ENCODE data around the gene PRTN3.

PRTN3 gene

DNA sequence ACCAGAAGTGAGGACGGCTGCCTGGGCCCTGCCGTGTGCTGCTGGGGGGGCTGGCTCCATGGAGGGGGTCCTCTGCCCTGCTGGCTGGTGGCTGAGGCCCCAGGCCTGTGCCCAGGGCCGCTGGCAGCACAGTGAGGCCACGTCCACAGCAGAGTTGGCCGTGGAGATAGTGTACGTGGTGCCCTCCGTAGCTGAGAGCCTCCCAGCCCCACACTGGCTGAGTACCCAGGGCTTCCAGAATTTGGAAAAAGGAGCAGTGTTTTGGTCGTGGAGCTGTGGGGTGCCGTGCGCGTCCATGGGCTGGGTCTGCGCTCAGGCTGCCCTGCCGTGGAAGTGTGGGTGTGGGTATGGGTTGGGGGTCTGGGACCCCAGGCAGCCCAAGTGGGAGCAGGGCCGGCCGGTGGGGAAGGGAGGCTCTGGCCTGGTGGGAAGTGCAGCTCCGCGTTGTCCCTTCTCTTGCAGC is 37.7 kb upstream of the PRTN3 start:
- DNase-seq (ENCODE audit: low read depth in 2 of 2): no peak

DNA sequence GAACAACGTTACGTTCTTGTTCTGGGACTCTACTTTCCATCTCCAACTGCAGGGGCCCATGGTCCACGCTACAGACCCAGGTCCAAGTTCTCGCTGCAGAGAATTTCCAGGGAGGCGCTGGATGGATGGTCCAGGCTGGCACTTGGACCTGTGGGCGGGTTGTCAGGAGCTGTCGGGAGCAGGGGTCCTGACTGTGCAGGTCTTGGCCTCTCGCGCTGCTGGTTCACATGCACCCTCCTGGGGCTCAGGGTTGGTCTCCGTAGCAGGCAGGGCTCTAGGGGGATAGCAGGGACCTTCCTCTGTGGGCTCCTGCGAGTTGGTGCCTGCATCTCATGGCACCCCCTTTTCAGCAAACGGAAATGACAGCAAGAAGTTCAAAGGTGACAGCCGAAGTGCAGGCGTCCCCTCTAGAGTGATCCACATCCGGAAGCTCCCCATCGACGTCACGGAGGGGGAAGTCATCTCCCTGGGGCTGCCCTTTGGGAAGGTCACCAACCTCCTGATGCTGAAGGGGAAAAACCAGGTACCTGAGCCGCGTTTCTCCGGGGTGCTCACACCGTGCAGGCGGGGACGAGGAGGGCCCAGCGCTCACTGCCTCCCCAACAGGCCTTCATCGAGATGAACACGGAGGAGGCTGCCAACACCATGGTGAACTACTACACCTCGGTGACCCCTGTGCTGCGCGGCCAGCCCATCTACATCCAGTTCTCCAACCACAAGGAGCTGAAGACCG is 36.9 kb upstream of the PRTN3 start:
- no peak for DNase-seq (ENCODE audit: low read depth in 2 of 2)

DNA sequence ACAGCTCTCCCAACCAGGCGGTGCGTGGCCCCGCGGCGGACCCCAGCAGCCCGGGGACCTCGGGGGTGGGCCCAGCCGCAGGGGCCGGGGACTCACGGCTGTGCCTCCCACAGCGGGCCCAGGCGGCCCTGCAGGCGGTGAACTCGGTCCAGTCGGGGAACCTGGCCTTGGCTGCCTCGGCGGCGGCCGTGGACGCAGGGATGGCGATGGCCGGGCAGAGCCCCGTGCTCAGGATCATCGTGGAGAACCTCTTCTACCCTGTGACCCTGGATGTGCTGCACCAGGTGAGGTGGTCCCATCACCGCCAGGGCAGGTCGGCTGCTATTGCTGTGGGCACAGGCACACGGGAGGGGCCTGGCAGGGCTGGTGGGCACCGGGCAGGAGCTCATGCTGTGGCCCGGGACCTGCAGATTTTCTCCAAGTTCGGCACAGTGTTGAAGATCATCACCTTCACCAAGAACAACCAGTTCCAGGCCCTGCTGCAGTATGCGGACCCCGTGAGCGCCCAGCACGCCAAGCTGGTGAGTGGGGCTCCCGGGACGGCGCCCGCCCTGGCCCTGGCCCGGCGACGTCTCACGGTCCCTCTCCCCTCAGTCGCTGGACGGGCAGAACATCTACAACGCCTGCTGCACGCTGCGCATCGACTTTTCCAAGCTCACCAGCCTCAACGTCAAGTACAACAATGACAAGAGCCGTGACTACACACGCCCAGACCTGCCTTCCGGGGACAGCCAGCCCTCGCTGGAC is 36.2 kb upstream of the PRTN3 start:
- DNase-seq (ENCODE audit: low read depth in 2 of 2): no peak

DNA sequence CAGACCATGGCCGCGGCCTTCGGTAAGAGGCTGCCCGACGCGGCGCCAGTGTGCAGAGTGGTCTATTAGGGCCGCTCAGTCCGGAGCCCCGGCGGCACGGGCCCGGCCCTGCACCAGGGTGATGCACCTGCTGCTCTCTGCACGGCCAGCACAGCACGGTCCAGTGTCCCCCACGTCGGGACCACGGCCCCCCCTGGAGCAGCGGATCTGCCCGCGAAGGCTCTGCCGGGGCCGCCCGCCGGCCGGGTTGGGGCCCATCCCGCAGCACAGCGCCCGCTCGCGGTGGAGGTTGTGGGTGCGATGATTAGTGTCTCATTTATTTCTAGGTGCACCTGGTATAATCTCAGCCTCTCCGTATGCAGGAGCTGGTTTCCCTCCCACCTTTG is 35.6 kb upstream of the PRTN3 start:
- no peak for DNase-seq (ENCODE audit: low read depth in 2 of 2)

DNA sequence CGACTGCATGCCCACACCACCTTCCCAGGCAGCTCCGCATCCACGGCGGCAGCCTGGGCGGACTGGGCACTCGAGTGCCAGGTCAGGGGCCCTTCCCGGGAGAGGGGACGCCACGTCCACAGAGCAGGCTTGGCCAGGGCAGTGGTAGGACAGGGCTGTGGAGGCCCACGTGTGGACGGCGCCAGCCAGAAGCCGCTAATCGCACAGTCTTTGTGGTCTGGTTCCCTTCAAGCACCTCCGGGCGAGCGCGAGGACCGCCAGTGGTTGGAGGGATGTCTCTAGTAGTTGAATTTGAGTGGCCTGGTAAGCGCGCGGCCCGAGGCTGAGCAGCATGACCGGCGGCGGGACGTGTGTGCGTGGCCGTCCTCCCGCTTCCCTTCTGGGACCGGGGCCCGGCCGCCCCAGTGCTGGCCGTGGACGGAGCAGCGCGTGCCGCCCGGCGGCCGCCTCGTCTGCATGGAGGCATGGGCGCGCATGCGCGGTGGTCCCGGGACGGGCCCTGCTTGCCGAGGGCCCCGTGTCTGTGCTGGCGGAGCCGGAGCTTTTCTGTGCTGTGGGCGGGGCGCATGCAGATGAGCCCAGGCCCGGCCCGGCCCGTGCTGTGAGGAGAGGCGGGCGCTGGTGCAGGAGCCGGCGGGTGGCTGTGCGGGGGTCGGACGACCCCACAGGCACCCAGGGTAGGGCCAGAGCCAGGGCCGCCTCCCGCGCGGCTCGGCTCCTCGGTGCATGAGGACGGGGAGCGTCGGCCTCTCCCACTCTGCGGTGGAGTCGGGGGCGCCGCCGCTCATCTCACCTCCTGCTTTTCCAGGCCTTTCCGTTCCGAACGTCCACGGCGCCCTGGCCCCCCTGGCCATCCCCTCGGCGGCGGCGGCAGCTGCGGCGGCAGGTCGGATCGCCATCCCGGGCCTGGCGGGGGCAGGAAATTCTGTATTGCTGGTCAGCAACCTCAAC is 34.9 kb upstream of the PRTN3 start:
- no peak for DNase-seq (ENCODE audit: low read depth in 2 of 2)

DNA sequence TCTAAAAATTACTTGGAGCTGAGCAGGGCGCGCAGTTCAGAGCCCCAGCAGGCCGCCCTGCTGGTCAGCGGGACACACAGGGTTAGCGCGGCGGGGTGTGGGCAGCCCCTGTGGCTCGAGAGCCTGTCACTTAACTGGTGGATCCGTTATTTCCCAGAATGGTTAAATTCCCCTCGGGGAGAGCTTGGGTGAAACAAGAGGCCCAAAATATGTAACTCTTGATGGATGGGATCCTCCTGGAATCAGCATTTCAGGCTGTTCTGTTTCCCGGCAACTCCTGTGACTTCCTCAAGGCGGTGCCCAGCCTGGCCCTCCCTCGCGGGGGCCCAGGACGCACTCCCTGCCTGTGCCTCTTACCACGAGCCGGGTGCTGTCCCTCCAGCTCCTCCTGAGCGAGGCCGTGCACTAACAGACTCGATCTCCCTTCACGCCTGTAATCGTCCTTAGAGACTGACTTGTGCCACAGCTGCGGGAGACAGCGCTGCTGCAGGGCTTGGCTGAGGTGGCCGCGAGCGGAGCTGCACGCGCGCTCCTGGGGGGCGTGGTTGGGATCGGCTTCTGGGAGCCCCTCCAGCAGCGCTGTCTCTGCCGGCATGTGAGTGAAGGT is 33.9 kb upstream of the PRTN3 start:
- no peak for DNase-seq (ENCODE audit: low read depth in 2 of 2)

DNA sequence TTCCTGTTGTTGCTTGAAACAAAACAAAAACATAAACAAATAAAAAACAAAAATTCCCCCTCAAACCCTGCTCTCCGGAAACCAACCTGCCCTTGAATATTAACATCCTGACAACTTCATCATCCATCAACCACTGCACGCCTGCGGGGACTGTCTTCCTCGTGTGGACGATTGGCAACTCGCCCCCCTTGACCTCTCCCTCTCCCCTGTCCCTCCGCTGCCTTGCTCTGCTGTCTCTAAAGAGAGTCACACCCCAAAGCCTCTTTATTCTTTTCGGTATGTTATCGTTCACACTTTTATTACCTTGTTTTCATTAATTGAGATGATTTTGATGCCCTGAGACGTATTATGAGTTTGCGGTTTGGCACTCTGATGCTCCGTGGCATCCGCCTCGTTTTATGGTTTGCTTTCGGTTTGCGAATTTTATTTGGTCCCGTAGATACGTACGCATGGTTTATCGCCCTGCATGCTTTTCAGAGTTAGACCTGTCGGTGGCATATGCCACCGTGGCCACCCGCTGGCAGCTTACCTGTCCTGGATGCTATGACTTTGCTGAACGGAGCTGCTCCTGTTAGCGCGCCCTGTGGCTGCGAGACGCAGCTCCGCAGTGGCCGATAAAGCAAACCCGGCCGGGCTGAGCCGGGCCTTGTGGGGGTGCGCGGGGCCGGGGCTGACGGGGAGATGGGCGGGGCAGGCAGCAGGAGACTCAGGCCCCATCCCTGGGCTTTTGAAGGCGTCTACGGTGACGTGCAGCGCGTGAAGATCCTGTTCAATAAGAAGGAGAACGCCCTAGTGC is 33.0 kb upstream of the PRTN3 start:
- DNase-seq (ENCODE audit: low read depth in 2 of 2): no peak

DNA sequence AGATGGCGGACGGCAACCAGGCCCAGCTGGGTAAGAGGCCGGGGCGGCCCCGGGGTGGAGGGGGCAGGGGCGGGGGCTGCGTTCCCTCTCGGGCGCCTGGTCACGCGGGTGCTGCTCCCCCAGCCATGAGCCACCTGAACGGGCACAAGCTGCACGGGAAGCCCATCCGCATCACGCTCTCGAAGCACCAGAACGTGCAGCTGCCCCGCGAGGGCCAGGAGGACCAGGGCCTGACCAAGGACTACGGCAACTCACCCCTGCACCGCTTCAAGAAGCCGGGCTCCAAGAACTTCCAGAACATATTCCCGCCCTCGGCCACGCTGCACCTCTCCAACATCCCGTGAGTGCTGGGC is 32.4 kb upstream of the PRTN3 start:
- no peak for DNase-seq (ENCODE audit: low read depth in 2 of 2)

DNA sequence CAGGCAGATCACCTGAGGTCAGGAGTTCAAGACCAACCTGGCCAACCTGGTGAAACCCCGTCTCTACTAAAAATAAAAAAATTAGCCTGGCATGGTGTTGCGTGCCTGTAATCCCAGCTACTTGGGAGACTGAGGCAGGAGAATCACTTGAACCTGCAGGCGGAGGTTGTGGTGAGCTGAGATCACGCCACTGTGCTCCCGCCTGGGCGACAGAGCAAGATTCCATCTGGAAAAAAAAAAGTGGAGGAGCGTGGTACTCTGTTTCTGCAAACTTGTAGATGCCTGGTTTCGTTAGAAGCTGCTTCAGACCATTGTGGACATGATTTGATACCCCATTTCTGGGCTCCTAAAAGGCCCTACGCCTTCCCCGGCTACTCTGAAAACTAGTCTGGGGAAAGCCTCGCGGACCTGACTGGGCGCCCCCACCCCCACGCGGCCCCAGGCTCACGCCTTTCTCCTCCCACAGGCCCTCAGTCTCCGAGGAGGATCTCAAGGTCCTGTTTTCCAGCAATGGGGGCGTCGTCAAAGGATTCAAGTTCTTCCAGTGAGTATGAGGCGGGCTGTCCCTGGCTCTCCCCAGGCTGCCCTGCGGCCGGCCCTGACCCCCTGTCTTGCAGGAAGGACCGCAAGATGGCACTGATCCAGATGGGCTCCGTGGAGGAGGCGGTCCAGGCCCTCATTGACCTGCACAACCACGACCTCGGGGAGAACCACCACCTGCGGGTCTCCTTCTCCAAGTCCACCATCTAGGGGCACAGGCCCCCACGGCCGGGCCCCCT is 30.5 kb upstream of the PRTN3 start:
- DNase-seq (ENCODE audit: low read depth in 2 of 2): no peak

DNA sequence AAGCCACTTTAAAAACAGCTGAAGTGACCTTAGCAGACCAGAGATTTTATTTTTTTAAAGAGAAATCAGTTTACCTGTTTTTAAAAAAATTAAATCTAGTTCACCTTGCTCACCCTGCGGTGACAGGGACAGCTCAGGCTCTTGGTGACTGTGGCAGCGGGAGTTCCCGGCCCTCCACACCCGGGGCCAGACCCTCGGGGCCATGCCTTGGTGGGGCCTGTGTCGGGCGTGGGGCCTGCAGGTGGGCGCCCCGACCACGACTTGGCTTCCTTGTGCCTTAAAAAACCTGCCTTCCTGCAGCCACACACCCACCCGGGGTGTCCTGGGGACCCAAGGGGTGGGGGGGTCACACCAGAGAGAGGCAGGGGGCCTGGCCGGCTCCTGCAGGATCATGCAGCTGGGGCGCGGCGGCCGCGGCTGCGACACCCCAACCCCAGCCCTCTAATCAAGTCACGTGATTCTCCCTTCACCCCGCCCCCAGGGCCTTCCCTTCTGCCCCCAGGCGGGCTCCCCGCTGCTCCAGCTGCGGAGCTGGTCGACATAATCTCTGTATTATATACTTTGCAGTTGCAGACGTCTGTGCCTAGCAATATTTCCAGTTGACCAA is 29.8 kb upstream of the PRTN3 start:
- DNase-seq (ENCODE audit: low read depth in 2 of 2): no peak

DNA sequence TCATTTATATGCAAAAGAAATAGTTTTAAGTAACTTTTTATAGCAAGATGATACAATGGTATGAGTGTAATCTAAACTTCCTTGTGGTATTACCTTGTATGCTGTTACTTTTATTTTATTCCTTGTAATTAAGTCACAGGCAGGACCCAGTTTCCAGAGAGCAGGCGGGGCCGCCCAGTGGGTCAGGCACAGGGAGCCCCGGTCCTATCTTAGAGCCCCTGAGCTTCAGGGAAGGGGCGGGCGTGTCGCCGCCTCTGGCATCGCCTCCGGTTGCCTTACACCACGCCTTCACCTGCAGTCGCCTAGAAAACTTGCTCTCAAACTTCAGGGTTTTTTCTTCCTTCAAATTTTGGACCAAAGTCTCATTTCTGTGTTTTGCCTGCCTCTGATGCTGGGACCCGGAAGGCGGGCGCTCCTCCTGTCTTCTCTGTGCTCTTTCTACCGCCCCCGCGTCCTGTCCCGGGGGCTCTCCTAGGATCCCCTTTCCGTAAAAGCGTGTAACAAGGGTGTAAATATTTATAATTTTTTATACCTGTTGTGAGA is 29.2 kb upstream of the PRTN3 start:
- no peak for DNase-seq (ENCODE audit: low read depth in 2 of 2)

DNA sequence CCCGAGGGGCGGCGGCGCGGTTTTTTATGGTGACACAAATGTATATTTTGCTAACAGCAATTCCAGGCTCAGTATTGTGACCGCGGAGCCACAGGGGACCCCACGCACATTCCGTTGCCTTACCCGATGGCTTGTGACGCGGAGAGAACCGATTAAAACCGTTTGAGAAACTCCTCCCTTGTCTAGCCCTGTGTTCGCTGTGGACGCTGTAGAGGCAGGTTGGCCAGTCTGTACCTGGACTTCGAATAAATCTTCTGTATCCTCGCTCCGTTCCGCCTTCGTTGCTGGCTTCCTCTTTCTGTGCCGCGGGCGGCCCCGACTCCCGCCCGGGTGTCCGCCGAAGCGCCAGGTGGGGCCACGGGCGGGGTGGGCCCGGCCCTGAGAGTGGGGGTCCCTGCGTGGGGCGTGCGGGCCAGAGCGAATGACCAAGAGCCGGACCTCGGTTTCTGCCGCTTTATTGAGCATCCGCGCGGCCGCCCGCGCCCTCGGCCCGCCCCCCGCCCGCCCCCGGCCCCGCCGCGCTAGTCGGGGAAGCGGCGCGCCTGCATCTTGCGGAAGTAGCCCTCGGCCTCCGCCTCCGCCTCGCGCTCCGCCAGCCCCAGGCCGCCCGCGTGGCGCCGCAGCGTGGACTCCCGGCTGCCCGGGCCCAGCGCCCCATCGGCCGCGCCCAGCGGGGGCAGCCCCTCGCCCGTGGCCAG is 28.6 kb upstream of the PRTN3 start:
- DNase-seq (ENCODE audit: low read depth in 2 of 2): no peak

DNA sequence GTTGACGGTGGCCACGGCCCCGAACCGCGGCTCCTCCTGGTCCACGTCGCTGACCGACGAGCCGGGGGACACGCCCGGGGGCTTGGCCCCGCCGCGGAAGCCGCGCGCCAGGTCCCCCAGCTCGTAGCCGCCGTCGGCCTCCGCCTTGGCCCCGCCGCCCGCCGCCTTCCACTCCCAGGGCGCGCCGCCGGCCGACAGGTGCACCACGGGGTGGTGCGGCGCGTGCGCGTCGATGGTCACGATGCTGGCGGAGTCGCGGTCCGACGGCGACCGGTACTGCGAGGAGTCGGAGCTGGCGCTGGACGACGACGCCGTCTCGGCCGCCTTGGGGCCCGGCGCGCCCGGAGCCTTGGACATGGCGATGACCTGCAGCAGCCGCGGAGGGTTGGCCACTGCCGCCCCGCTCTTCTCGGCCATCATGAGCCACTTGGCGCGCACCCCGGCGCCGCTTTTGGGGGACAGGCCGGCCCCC is 28.0 kb upstream of the PRTN3 start:
- no peak for DNase-seq (ENCODE audit: low read depth in 2 of 2)

DNA sequence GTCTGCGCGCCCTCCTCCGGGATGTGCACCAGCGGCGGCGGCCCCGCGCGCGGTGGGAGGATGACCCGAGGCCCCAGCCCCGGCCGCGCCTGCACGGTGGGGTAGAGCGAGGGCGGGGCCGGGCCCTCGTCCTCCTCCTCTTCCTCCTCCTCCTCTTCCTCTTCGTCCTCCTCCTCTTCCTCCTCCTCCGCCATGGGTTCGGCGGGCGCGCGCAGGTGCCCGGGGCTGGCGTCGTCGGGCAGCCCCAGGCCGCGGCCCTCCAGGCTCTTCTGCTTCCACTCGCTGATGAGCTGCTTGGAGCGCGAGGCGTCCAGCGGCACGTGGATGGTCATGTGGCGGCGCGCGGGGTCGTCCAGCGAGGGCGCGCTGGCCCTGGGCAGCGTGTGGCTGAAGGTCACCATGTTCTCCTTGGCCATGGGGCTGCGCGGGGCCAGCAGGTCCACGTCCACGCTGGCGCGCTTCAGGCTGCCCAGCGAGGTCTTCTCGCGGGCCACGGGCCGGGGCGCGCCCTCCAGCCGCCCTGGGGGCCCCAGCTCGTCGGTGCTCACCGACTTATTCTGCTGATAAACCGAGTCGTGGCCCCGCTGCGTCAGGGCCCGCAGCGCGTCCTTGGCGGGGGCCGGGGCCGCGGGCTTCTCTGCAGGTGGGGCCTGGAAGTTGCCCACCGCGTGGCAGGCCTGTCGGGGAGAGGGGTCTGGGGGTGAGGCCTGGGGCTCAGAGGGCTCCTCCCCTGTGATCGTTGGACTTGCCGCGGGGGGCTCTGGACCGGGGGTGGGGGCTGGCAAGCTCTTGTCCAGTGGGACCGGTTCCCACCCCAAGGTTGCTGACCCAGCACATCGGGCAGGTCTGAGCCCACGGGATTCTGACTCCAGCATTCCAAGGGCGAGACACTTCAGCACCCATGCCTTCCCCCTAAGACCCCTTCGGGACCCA is 27.3 kb upstream of the PRTN3 start:
- DNase-seq (ENCODE audit: low read depth in 2 of 2): no peak

DNA sequence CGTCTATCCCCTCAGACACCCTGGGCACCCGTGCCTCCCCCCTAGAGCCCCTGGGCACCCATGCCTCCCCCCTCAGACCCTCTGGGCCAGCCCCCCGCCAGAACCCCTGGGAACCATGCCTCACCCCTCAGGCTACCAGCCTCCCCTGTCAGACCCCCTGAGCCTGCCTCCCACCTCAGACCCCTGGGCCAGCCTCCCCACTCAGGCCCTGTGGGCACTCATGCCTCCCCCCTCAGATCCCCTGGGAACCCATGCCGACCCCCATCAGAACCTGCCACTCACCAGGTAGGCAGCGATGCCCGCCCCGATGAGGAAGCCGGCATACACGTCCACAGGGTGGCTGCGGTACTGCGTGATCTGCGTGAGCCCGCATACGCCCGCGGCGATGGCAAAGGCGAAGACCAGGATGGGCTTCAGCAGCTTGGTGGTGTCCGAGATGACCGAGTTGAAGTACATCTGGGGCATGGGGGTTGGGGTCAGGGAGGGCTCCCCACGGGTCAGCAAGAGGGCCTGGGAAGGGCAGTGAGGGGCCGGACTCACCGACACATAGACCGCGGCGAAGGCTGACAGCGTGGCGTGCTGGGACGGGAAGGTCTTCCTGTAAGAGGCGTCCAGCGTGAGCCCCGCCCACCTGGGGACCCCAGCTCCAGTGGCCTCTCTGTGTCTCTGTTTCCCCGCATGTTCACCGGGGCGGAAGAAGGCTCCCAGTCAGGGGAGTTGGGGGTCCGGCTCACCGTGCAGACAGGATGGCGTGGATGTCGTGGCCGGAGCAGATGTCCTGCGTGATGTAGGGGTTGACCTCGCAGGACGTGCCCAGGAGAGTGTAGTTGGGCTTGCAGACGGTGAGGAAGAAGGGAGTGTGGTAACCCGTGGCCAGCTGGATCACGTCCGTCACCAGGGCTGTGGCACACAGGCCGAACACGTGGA is 26.4 kb upstream of the PRTN3 start:
- DNase-seq (ENCODE audit: low read depth in 2 of 2): no peak

DNA sequence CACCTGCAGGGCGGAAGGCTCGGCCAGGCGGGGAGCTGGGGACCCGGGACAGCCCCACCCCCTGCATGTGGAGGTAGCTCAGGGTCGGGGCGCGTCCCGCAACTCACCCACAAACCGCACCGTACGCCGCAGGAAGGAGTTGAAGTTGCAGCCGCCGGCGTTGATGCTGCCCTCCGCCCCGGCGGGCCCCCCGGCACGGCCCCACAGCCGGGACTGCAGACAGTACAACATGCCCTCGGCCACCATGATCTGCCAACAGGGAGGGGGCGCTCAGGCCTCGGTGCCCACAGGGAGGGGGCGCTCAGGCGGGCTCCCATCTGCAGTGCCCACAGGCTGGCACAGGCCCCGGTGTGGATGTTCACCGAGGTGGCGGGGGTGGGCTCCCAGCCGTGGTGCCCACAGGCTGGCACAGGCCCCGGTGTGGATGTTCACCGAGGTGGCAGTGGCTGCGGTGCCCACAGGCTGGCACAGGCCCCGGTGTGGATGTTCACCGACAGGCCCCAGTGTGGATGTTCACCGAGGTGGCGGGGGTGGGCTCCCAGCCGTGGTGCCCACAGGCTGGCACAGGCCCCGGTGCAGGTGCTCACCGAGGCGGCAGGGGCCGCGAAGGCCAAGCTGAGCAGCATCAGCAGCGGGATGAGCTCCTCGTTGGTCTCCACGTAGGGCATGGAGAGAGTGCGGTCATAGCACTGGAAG is 25.6 kb upstream of the PRTN3 start:
- DNase-seq (ENCODE audit: low read depth in 2 of 2): no peak
